Loucy (cell line): ENCODE results near the gene IDS.

Experiments
- H2AFZ ChIP-seq: fragments of 200-600 bp; sonication (generic); 2 replicates; pipeline ENCODE4 v1.6.0; 2016; ENCODE audit warnings: antibody characterized with exemption, mild to moderate bottlenecking, low read length, moderate library complexity
- H3F3A ChIP-seq: fragments of 200-600 bp; 2 replicates; pipeline ENCODE4 v1.6.0; 2016; ENCODE audit warnings: antibody characterized with exemption, low read depth, mild to moderate bottlenecking
- H3K27me3 ChIP-seq: fragments of 200-600 bp; sonication (generic); 2 replicates; pipeline ENCODE4 v1.6.1; 2014; ENCODE audit warnings: low read length, mild to moderate bottlenecking; ENCODE audit not compliant: insufficient read depth, poor library complexity, severe bottlenecking
- H3K36me3 ChIP-seq: fragments of 200-600 bp; sonication (generic); 2 replicates; pipeline ENCODE4 v1.6.1; 2016; ENCODE audit warnings: low read length; ENCODE audit not compliant: insufficient read depth
- H3K4me1 ChIP-seq: fragments of 200-600 bp; sonication (generic); 2 replicates; pipeline ENCODE4 v1.5.1; 2014; ENCODE audit warnings: low read length, mild to moderate bottlenecking; ENCODE audit not compliant: insufficient read depth, poor library complexity, severe bottlenecking
- H3K4me2 ChIP-seq: fragments of 200-600 bp; sonication (generic); 2 replicates; pipeline ENCODE4 v1.6.0; 2014; ENCODE audit warnings: antibody characterized with exemption, low read length, low read depth, mild to moderate bottlenecking; ENCODE audit not compliant: poor library complexity, severe bottlenecking
- H3K4me3 ChIP-seq: fragments of 200-600 bp; sonication (generic); 2 replicates; pipeline ENCODE4 v1.5.1; 2014; ENCODE audit warnings: low read length, mild to moderate bottlenecking, mixed read lengths; ENCODE audit not compliant: poor library complexity, severe bottlenecking
- H3K79me2 ChIP-seq: fragments of 200-600 bp; sonication (generic); 2 replicates; pipeline ENCODE4 v1.6.1; 2014; ENCODE audit warnings: low read length; ENCODE audit not compliant: insufficient read depth
- H3K9ac ChIP-seq: fragments of 200-600 bp; sonication (generic); 2 replicates; pipeline ENCODE4 v1.6.0; 2014; ENCODE audit warnings: mild to moderate bottlenecking, low read depth, low read length, moderate library complexity; ENCODE audit not compliant: poor library complexity, severe bottlenecking
- H3K9me2 ChIP-seq: fragments of 200-600 bp; sonication (generic); replicated peaks from 2 replicates; pipeline ENCODE4 v1.6.1; 2016; ENCODE audit warnings: low read depth, low read length, mixed read lengths
- H3K9me3 ChIP-seq: fragments of 200-600 bp; sonication (generic); 2 replicates; pipeline ENCODE4 v1.6.1; 2014; ENCODE audit warnings: mild to moderate bottlenecking, antibody characterized with exemption, low read length, low read depth; ENCODE audit not compliant: insufficient read depth
- H4K20me1 ChIP-seq: fragments of 200-600 bp; sonication (generic); 2 replicates; pipeline ENCODE4 v1.6.0; 2014; ENCODE audit warnings: antibody characterized with exemption, low read length, mild to moderate bottlenecking; ENCODE audit not compliant: insufficient read depth, poor library complexity, severe bottlenecking
- EZH2phosphoT487 ChIP-seq: fragments of 200-600 bp; IDR thresholded peaks from 2 replicates; pipeline ENCODE4 v1.6.1; 2018; ENCODE audit warnings: antibody characterized with exemption, mild to moderate bottlenecking, moderate library complexity, borderline replicate concordance
- TF ChIP-seq, protein P1 (sequence below): fragments of 200-600 bp; sonication (generic); conservative IDR thresholded peaks from 2 replicates; pipeline ENCODE4 v1.5.1; 2014; ENCODE audit warnings: mild to moderate bottlenecking, antibody characterized with exemption, low read length

The IDS gene

DNA sequence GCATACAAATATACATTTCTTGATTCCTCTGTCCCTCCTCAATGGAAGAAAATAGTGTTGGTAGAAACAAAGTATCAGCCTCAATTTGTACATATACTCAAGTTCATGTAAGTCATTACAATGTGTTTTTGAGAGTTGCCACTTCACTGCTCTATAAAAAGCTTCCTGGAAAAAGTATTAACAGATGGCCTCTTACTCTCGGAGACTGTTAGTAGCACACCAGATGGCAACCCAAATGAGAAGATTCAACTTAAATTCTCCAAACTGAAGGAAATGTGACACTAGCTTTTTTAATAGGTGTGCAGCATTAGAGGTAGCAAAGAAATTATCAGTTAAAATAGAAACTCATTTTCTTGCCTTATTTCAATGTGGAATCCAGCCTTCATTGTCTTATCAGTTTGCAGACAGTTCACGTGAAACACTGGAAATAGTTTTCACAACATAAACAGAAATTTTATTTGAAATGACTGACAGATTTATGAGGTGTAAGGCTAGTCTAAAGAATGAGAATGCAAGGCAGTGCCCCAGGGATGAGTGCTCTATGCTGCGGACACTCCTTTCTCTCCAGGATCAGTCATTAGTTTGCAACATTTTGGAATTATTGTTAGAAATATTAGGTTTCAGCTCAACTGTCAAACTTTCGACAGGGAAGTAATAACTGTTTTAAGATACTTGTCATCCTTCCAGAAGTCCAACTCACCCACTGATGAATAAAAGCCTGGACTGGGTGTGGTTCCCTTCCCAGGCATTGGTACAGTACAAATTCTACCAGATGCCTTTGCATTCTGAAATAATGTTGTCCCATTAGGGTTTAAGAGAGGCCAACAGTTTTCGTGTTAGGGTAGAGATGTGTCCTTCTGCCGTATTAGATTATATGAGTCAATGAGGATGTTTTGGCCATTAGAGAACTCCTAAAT is 50.9 kb downstream of the IDS start:
- Histone ChIP-seq H3K27me3 (no peaks in the 10 kb centered on the region), H3K36me3 (no peaks in the 10 kb centered on the region), H2AFZ (no peak overlapping the region), H3K9me2 (no peaks in the 10 kb centered on the region), H3K9ac (no peak overlapping the region), H4K20me1 (no peaks in the 10 kb centered on the region), H3F3A (no peaks in the 10 kb centered on the region), H3K4me1 (no peaks in the 10 kb centered on the region), H3K4me2 (no peak overlapping the region), H3K9me3 (no peaks in the 10 kb centered on the region), H3K4me3 (no peak overlapping the region), H3K79me2 (no peaks in the 10 kb centered on the region)
- no peak for TF ChIP-seq EZH2phosphoT487
- TF ChIP-seq, protein P1, sequence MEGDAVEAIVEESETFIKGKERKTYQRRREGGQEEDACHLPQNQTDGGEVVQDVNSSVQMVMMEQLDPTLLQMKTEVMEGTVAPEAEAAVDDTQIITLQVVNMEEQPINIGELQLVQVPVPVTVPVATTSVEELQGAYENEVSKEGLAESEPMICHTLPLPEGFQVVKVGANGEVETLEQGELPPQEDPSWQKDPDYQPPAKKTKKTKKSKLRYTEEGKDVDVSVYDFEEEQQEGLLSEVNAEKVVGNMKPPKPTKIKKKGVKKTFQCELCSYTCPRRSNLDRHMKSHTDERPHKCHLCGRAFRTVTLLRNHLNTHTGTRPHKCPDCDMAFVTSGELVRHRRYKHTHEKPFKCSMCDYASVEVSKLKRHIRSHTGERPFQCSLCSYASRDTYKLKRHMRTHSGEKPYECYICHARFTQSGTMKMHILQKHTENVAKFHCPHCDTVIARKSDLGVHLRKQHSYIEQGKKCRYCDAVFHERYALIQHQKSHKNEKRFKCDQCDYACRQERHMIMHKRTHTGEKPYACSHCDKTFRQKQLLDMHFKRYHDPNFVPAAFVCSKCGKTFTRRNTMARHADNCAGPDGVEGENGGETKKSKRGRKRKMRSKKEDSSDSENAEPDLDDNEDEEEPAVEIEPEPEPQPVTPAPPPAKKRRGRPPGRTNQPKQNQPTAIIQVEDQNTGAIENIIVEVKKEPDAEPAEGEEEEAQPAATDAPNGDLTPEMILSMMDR = no peak

GRCh38 chrX:149453030-149453429 is 52.1 kb downstream of the IDS start:
- Histone ChIP-seq H3K9me3 (no peaks in the 10 kb centered on the region), H3K4me2 (no peak overlapping the region), H4K20me1 (no peaks in the 10 kb centered on the region), H3F3A (no peaks in the 10 kb centered on the region), H3K79me2 (no peaks in the 10 kb centered on the region), H3K4me1 (no peaks in the 10 kb centered on the region), H3K9me2 (no peaks in the 10 kb centered on the region), H2AFZ (no peak overlapping the region), H3K36me3 (no peaks in the 10 kb centered on the region), H3K27me3 (no peaks in the 10 kb centered on the region), H3K4me3 (no peak overlapping the region), H3K9ac (no peak overlapping the region)
- TF ChIP-seq EZH2phosphoT487 = no peak
- TF ChIP-seq, protein P1 = no peak

GRCh38 chrX:149433451-149433850 is 71.7 kb downstream of the IDS start:
- Histone ChIP-seq H3K9me2 (no peaks in the 10 kb centered on the region), H3K4me3 (no peak overlapping the region), H3K36me3 (no peaks in the 10 kb centered on the region), H3F3A (no peaks in the 10 kb centered on the region), H3K79me2 (no peaks in the 10 kb centered on the region), H3K4me2 (no peak overlapping the region), H2AFZ (no peak overlapping the region), H4K20me1 (no peaks in the 10 kb centered on the region), H3K4me1 (no peaks in the 10 kb centered on the region), H3K9me3 (no peaks in the 10 kb centered on the region), H3K9ac (no peak overlapping the region), H3K27me3 (no peaks in the 10 kb centered on the region)
- TF ChIP-seq EZH2phosphoT487 = no peak
- TF ChIP-seq, protein P1 = no peak
